K562 (cell line): ENCODE results near the gene BRWD1. TPM values are rescaled to one million over a fixed set of nuclear protein-coding genes. Genes with fewer than 3 reads are reported as not detected.

Experiments
- CBFA2T3 ChIP-seq: fragments of 450-650 bp; IDR thresholded peaks from 2 replicates; pipeline ENCODE4 v1.6.1; 2017
- CCNT2 ChIP-seq: IDR thresholded peaks from 2 replicates; pipeline ENCODE4 v1.6.1; 2011; ENCODE audit warnings: borderline replicate concordance, low read depth, mild to moderate bottlenecking, moderate library complexity, mixed read lengths, low read length; ENCODE audit not compliant: insufficient read length; ENCODE audit errors: extremely low read depth
- MXI1 ChIP-seq: IDR thresholded peaks from 2 replicates; pipeline ENCODE4 v1.6.1; 2011; ENCODE audit warnings: low read depth, mild to moderate bottlenecking, improper control_type of control experiment, low read length
- RERE ChIP-seq: sonication (generic); formaldehyde crosslinking; IDR thresholded peaks from 2 replicates; pipeline ENCODE4 v1.8.0; 2023; ENCODE audit warnings: missing genetic modification reagents, mild to moderate bottlenecking, borderline replicate concordance
- SMARCC2 ChIP-seq: fragments of 450-650 bp; IDR thresholded peaks from 2 replicates; pipeline ENCODE4 v1.6.1; 2017; ENCODE audit warnings: antibody characterized with exemption, moderate library complexity, mild to moderate bottlenecking, low read depth
- ZNF165 ChIP-seq: fragments of 250-450 bp; sonication (Bioruptor Pico); IDR thresholded peaks from 2 replicates; pipeline ENCODE4 v1.4.0; 2020; ENCODE audit warnings: borderline replicate concordance
- ZNF639 ChIP-seq, 2 experiments: fragments of 200-800 bp in 1 of 2; sonication (Bioruptor generic) in 1 of 2; sonication (generic) in 1 of 2; formaldehyde crosslinking in 1 of 2; IDR thresholded peaks in 1 of 2; conservative IDR thresholded peaks in 1 of 2; 2 replicates each; pipeline versions ENCODE4 v1.5.0 to v1.6.1; 2016 to 2020; ENCODE audit warnings: missing compliant biosample characterization in 1 of 2, missing genetic modification characterization in 1 of 2, missing genetic modification reagents in 1 of 2
- ZNF778 ChIP-seq: fragments of 450-650 bp; formaldehyde crosslinking; IDR thresholded peaks from 2 replicates; pipeline ENCODE4 v1.4.0; 2020; ENCODE audit warnings: mild to moderate bottlenecking, moderate library complexity
- polyA plus RNA-seq, 8 experiments: library from polyadenylated mRNA; depleted of rRNA in 4 of 8; stranded (reverse) in 5 of 8; unstranded in 3 of 8; fragments of >200 nt; fragmentation: Nextera tagmentation in 2 of 8; fragmentation: Illumina TruSeq in 1 of 8; extraction: Ambion mirVana in 2 of 8; extraction: Trizol in 1 of 8; gene quantifications; 2 replicates each; pipeline versions ENCODE4 v1.2.1 to v1.2.3, GENCODE V29; 2011 to 2014; ENCODE audit warnings: inconsistent platforms in 1 of 8, missing spikeins in 1 of 8
- total RNA-seq, 7 experiments: library from RNA; depleted of rRNA in 6 of 7; stranded (reverse); fragments of >200 nt in 6 of 7; fragmentation: Illumina TruSeq in 2 of 7; extraction: Trizol in 2 of 7; gene quantifications; 2 replicates each; pipeline versions ENCODE4 v1.2.1 to v1.2.3, GENCODE V29; 2011 to 2021; ENCODE audit warnings: low replicate concordance in 1 of 7
- TF ChIP-seq, protein P1 (sequence below): fragments of 250-450 bp; sonication (Bioruptor Pico); IDR thresholded peaks from 2 replicates; pipeline ENCODE4 v1.5.0; 2021
- TF ChIP-seq, protein P2 (sequence below): sonication (generic); formaldehyde crosslinking; IDR thresholded peaks from 2 replicates; pipeline ENCODE4 v1.8.0; 2023; ENCODE audit warnings: mild to moderate bottlenecking, missing genetic modification reagents
- TF ChIP-seq, protein P3 (sequence below): sonication (generic); formaldehyde crosslinking; IDR thresholded peaks from 2 replicates; pipeline ENCODE4 v1.9.0; 2022; ENCODE audit warnings: mild to moderate bottlenecking, missing genetic modification reagents
- TF ChIP-seq, protein P4 (sequence below): fragments of 250-450 bp; sonication (Bioruptor Pico); IDR thresholded peaks from 2 replicates; pipeline ENCODE4 v1.4.0; 2020; ENCODE audit warnings: mild to moderate bottlenecking, moderate library complexity

The BRWD1 gene
- total and polyA plus RNA-seq, 9 of the 15 experiments (the other 6 are each of a cell fraction or from before 2014, with no cell fraction given), result 10.1 to 60.2 (median 34.1) TPM

- TF ChIP-seq RERE (CRISPR knock-in tag) (no peak), SMARCC2 (no peak), ZNF165 (CRISPR knock-in tag) (peak; percentile 77; the same call in 1 of the 2 replicates), ZNF778 (CRISPR knock-in tag) (no peak), CBFA2T3 (no peak), MXI1 (no peak), ZNF639 (CRISPR knock-in tag; conservative IDR thresholded peaks at IDR 0.05 in 1 of 2, IDR thresholded peaks at IDR 0.05 in 1 of 2) (peak in 1 of 2 experiments; percentile 87; a peak in 2 of 4 replicates), CCNT2 (no peak)
- TF ChIP-seq, protein P1, sequence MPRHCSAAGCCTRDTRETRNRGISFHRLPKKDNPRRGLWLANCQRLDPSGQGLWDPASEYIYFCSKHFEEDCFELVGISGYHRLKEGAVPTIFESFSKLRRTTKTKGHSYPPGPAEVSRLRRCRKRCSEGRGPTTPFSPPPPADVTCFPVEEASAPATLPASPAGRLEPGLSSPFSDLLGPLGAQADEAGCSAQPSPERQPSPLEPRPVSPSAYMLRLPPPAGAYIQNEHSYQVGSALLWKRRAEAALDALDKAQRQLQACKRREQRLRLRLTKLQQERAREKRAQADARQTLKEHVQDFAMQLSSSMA, result no peak
- TF ChIP-seq, protein P2, sequence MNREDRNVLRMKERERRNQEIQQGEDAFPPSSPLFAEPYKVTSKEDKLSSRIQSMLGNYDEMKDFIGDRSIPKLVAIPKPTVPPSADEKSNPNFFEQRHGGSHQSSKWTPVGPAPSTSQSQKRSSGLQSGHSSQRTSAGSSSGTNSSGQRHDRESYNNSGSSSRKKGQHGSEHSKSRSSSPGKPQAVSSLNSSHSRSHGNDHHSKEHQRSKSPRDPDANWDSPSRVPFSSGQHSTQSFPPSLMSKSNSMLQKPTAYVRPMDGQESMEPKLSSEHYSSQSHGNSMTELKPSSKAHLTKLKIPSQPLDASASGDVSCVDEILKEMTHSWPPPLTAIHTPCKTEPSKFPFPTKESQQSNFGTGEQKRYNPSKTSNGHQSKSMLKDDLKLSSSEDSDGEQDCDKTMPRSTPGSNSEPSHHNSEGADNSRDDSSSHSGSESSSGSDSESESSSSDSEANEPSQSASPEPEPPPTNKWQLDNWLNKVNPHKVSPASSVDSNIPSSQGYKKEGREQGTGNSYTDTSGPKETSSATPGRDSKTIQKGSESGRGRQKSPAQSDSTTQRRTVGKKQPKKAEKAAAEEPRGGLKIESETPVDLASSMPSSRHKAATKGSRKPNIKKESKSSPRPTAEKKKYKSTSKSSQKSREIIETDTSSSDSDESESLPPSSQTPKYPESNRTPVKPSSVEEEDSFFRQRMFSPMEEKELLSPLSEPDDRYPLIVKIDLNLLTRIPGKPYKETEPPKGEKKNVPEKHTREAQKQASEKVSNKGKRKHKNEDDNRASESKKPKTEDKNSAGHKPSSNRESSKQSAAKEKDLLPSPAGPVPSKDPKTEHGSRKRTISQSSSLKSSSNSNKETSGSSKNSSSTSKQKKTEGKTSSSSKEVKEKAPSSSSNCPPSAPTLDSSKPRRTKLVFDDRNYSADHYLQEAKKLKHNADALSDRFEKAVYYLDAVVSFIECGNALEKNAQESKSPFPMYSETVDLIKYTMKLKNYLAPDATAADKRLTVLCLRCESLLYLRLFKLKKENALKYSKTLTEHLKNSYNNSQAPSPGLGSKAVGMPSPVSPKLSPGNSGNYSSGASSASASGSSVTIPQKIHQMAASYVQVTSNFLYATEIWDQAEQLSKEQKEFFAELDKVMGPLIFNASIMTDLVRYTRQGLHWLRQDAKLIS (CRISPR knock-in tag), result no peak
- TF ChIP-seq, protein P3, sequence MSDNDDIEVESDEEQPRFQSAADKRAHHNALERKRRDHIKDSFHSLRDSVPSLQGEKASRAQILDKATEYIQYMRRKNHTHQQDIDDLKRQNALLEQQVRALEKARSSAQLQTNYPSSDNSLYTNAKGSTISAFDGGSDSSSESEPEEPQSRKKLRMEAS (CRISPR knock-in tag), result no peak
- TF ChIP-seq, protein P4, sequence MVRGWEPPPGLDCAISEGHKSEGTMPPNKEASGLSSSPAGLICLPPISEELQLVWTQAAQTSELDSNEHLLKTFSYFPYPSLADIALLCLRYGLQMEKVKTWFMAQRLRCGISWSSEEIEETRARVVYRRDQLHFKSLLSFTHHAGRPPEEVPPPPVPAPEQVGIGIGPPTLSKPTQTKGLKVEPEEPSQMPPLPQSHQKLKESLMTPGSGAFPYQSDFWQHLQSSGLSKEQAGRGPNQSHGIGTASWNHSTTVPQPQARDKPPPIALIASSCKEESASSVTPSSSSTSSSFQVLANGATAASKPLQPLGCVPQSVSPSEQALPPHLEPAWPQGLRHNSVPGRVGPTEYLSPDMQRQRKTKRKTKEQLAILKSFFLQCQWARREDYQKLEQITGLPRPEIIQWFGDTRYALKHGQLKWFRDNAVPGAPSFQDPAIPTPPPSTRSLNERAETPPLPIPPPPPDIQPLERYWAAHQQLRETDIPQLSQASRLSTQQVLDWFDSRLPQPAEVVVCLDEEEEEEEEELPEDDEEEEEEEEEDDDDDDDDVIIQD (CRISPR knock-in tag), result no peak
These were observed 46.0 kb upstream of the BRWD1 start (continued) for GRCh38 chr21:39359382-39359781.
